ENCODE data around the gene ST8SIA5.

ST8SIA5 gene

DNA sequence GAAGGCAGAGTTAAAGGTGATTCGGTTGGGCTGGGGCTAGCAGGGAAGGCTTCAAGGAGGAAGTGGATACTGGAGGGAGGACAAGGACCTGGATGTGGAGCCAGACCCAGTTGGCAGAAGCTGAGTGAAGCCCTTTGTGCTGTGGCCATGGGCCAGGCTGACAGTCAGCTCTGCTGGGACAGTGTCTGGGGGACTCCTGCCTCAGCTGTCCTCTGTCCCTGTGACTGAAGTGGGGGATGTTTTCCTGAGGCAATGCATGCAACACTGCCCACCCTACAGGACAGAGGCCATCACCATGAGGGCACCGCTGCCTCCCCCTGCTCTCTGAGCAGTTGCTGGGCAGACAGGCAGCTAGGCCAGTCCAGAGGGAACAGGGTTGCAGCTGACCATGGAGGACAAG is 40.0 kb downstream of the ST8SIA5 start:
- Mint-ChIP-seq H3K27ac (no peak overlapping the region), H3K9me3 (no peaks in the 10 kb centered on the region), H3K27me3 (peaks cover 21 to 57% of the 10 kb centered on the region in 2 donors), H3K4me1 (ENCODE audit: low read depth in 2 of 2) (peaks cover 0 to 2% of the 10 kb centered on the region in 2 donors), H3K4me3 (no peak overlapping the region), H3K36me3 (ENCODE audit: insufficient read depth) (no peaks in the 10 kb centered on the region)
- no peak for ATAC-seq (replicated peaks)
- no peak for DNase-seq

DNA sequence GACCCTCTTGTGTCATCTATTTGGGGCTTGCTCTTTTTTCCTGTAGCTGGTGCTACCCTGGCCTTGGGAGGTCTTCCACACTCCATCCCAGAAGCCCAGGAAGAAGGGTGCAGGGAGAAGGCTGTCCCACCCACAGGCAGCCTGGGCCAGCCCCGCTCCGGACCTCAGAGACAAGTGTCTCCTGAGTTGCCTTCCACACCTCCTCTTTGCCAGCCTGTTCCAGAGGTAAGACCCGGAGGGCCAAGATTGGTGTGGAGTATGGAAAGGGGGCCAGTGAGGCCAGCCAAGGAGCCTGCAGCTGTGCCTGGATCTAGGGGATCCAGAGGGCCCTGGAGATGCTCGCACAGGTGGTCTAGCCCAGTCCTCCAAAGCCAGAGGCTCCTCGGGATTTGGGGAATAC is 40.5 kb downstream of the ST8SIA5 start:
- no peak overlapping the region for H3K27ac Mint-ChIP-seq

DNA sequence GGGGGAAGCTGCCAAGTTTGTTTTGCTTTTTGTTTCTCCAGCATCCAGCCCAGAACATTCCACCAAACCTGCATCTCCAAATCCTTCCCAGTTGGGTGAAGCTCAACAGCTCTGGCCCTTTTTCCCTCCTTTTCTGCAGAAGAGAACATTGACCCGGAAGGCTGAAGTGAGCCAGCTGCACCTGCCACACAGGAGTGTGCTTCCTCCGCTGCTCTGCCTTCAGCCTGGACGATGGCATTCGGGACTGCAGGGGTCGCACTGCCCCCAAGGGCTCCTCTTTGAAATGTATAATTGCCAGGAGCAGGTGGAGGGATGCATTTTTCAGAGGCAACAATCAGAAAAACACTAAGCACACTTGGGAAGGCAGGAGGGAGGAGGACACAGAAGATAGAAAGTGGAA is 41.8 kb downstream of the ST8SIA5 start:
- Mint-ChIP-seq H3K27me3 (peaks cover 15 to 39% of the 10 kb centered on the region in 2 donors), H3K36me3 (ENCODE audit: insufficient read depth) (no peaks in the 10 kb centered on the region), H3K4me1 (ENCODE audit: low read depth in 2 of 2) (peaks cover 0 to 2% of the 10 kb centered on the region in 2 donors), H3K27ac (no peak overlapping the region), H3K4me3 (no peak overlapping the region), H3K9me3 (no peaks in the 10 kb centered on the region)
- DNase-seq (no peak), ATAC-seq (replicated peaks) (no peak)

More for the DNA sequence above, 40.5 kb downstream of the ST8SIA5 start:
- Mint-ChIP-seq H3K27me3 (peaks cover 16 to 52% of the 10 kb centered on the region in 2 donors), H3K9me3 (no peaks in the 10 kb centered on the region), H3K4me3 (no peak overlapping the region), H3K36me3 (ENCODE audit: insufficient read depth) (no peaks in the 10 kb centered on the region), H3K4me1 (ENCODE audit: low read depth in 2 of 2) (peaks cover 0 to 2% of the 10 kb centered on the region in 2 donors)
- DNase-seq (no peak), ATAC-seq (replicated peaks) (no peak)

DNA sequence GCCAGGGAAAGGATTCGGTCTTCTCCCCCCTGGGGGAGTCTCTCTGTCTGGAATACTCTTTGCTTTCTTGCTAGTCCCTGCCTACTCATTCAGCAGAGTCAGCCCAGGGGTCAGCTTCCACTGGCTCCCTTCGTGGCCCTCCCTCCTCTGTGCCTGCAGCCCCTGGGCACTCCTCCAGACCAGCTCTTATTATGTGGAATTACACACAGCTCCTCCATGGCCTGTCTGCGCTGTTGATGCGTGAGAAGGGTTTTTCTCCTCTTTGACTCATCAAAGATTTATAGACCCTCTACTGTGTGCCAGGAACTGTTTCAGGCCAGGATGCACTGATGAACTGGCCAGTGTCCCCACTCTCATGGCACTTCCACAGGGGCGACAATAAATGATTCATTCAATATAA is 44.4 kb downstream of the ST8SIA5 start:
- no peak overlapping the region for H3K4me3 Mint-ChIP-seq
- DNase-seq: no peak
- H3K27ac Mint-ChIP-seq: no peak overlapping the region
- ATAC-seq (replicated peaks): no peak
- H3K27me3 Mint-ChIP-seq: peaks cover 0 to 13% of the 10 kb centered on the region in 2 donors
- H3K9me3 Mint-ChIP-seq: no peaks in the 10 kb centered on the region
- no peaks in the 10 kb centered on the region for H3K36me3 Mint-ChIP-seq (ENCODE audit: insufficient read depth)
- H3K4me1 Mint-ChIP-seq (ENCODE audit: low read depth in 2 of 2): peaks cover 0 to 2% of the 10 kb centered on the region in 2 donors

DNA sequence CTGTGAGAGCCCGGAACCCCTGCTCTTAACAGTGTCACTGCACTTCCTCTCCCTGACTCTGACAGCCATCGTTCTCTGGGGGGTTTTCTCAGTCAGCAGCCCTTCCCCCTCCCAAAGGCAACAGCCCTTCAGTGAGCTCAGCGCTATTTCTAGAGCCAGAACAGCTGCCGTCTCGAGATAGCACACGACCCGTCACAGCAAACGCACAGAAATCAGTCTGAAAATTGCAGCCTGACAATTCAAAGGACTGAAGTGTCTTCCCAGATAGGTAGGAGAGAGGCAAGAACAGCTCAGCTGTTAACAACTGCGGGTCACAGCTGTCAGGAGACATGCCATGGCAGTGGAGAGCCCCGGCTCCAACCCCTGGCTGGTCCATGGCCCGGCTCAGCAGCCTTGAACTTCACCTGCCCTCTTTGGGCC is 45.4 kb downstream of the ST8SIA5 start:
- Mint-ChIP-seq H3K4me1 (ENCODE audit: low read depth in 2 of 2) (peaks cover 0 to 2% of the 10 kb centered on the region in 2 donors), H3K36me3 (ENCODE audit: insufficient read depth) (no peaks in the 10 kb centered on the region), H3K27me3 (peaks cover 0 to 6% of the 10 kb centered on the region in 2 donors), H3K9me3 (no peaks in the 10 kb centered on the region), H3K27ac (no peak overlapping the region), H3K4me3 (no peak overlapping the region)
- ATAC-seq (replicated peaks) (no peak), DNase-seq (no peak)

DNA sequence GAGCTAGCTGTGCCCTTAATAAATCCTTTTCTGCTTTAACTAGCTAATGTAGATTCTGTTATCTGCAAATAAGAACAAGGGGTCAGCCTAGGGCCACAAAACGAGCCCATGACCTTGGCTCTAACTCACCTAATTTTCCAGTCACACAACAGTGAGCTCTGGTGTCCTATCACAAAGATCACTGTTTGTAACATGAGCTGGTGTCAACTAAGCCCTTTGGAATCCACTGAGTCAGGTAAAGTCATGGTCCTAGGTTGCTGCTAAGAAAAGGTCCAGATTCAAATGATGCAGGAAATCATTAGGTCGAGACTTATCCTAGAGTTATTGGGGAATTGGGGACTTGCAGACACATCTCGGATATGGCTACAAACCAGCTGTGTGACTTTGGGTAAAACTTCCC is 49.9 kb downstream of the ST8SIA5 start:
- DNase-seq (no peak), ATAC-seq (replicated peaks) (no peak)
- H3K27ac Mint-ChIP-seq: no peak overlapping the region

DNA sequence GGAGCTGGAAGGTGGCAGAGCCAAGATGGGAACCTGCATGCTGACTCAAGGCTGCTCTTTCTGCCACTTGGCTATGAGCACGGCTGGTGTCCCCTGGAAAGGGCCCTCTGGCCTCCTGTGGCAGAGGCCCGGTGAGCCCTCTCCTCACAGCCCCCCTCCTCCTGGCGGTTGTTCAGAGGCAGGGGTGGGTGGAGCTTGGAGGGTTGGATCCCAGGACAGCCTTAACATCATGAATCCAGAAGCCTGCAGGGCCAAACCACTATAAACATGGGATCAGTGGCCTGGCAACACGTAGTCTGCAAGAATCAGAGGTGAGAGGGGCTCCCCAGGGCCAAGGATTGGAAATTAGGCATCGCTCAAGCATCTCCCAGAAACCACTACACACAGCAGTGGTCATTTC is 51.3 kb downstream of the ST8SIA5 start:
- no peak overlapping the region for H3K27ac Mint-ChIP-seq
- peaks cover 0 to 14% of the 10 kb centered on the region in 2 donors for H3K27me3 Mint-ChIP-seq
- H3K4me1 Mint-ChIP-seq (ENCODE audit: low read depth in 2 of 2): no peaks in the 10 kb centered on the region
- ATAC-seq (replicated peaks): no peak
- no peaks in the 10 kb centered on the region for H3K36me3 Mint-ChIP-seq (ENCODE audit: insufficient read depth)
- no peak for DNase-seq
- H3K9me3 Mint-ChIP-seq: no peaks in the 10 kb centered on the region
- no peak overlapping the region for H3K4me3 Mint-ChIP-seq

More for the DNA sequence above, 49.9 kb downstream of the ST8SIA5 start:
- Mint-ChIP-seq H3K9me3 (no peaks in the 10 kb centered on the region), H3K27me3 (peaks cover 0 to 14% of the 10 kb centered on the region in 2 donors), H3K4me1 (ENCODE audit: low read depth in 2 of 2) (no peaks in the 10 kb centered on the region), H3K4me3 (no peak overlapping the region), H3K36me3 (ENCODE audit: insufficient read depth) (no peaks in the 10 kb centered on the region)

DNA sequence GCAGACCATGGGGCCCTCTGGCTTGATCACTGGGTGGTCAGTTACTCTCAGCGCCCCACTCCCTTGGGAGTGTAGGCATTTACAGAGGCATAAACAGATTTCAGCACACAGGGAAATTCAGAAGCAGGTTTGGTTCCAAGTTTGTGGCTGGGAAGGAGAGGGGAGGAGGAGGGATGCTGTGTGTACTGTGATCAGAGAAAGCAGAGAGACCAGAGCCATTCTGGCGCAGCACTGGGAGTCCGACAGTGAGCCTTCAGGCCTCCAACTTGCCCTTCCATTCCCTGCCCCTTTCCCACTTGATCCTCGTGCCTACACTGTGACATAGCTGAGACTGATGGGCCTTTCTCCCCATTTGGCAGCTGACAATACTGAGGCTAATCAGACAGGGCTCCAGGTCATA is 52.0 kb downstream of the ST8SIA5 start:
- ATAC-seq (replicated peaks) (no peak), DNase-seq (no peak)
- Mint-ChIP-seq H3K27me3 (peaks cover 0 to 14% of the 10 kb centered on the region in 2 donors), H3K4me1 (ENCODE audit: low read depth in 2 of 2) (no peaks in the 10 kb centered on the region), H3K4me3 (no peak overlapping the region), H3K27ac (no peak overlapping the region), H3K9me3 (no peaks in the 10 kb centered on the region), H3K36me3 (ENCODE audit: insufficient read depth) (no peaks in the 10 kb centered on the region)

DNA sequence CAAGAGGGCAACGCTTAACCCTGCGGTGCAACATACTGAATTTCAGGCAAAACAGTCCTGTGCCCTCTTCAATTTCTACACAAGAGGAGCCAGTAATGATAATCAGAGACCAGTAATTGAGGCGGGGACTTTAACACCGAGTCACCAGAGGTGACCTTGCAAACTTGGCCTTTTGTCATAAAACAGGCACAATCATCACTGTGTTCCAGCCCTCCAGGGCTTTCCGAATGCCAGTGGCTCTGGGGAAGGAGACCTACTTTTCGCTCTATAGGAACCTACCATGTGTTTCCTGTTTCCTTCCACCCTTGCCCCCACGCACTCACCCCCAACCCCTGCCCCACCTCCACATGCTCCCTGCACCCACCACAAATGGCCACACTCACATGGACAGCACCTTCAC is 52.7 kb downstream of the ST8SIA5 start:
- no peak for ATAC-seq (replicated peaks)
- DNase-seq: no peak
- peaks cover 0 to 14% of the 10 kb centered on the region in 2 donors for H3K27me3 Mint-ChIP-seq
- H3K9me3 Mint-ChIP-seq: no peaks in the 10 kb centered on the region
- no peak overlapping the region for H3K27ac Mint-ChIP-seq
- H3K4me1 Mint-ChIP-seq (ENCODE audit: low read depth in 2 of 2): no peaks in the 10 kb centered on the region
- H3K36me3 Mint-ChIP-seq (ENCODE audit: insufficient read depth): no peaks in the 10 kb centered on the region
- no peak overlapping the region for H3K4me3 Mint-ChIP-seq

DNA sequence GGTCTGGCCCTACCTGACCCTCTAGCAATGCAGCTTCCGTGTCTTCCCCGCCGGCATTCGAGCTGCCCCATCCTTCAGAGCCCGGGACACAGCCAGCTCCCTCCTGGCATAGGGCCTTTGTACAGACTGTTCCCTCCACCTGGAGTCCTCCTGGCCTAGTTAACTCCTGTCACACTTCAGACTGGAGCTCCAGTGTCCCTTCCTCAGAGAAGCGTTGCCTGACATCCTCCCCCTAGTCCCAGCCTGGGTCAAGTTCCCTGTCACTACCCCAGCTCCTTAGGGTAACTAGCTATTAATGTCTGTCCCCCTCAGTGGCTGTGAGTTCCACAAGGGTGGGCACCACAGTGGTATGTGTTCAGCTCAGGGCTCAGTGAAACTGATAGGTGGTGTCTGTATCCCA is 54.4 kb downstream of the ST8SIA5 start:
- H3K27ac Mint-ChIP-seq: no peak overlapping the region
- H3K4me3 Mint-ChIP-seq: no peak overlapping the region
- H3K27me3 Mint-ChIP-seq: peaks cover 9 to 23% of the 10 kb centered on the region in 2 donors
- no peaks in the 10 kb centered on the region for H3K4me1 Mint-ChIP-seq (ENCODE audit: low read depth in 2 of 2)
- peaks cover 4 to 8% of the 10 kb centered on the region in 2 donors for H3K9me3 Mint-ChIP-seq
- no peak for DNase-seq
- no peaks in the 10 kb centered on the region for H3K36me3 Mint-ChIP-seq (ENCODE audit: insufficient read depth)
- no peak for ATAC-seq (replicated peaks)

DNA sequence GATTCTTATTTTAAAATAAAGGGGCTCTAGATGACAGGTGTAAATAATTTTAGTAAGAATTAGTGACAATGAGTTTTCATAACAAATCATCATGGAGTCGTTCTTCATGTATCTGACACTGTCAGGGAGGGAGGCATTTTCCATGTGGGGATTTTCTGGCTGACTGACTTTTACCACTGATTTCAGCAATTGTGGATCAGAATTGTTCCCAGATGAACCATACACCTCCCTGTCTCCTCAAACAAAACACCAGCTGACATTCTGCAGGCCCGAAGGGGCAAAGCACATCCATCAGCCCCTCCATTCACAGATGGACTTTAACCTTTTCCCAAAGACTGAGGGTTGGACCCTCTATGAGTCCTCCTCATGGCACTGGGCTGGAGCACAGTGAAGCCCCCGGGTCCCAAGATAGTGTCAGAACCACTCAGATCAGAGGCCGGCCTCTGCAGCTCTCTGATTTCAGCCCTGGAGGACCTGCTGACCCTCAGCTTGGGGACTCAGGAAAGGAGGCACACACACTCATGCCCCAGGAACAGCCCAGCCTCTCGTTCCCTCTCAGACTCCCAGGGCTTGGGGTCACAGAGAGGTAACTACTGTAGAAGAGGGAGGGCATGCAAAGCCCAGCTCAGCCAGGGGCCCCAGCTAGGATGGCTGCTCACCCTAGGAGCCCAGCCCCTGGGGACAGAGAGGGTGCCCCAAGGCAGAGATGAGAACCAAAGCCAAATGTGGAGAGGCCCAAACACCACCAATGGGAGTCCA is 56.6 kb downstream of the ST8SIA5 start:
- Mint-ChIP-seq H3K4me3 (no peak overlapping the region), H3K27ac (no peak overlapping the region), H3K9me3 (peaks cover 4 to 8% of the 10 kb centered on the region in 2 donors), H3K27me3 (peaks cover 13 to 27% of the 10 kb centered on the region in 2 donors), H3K36me3 (ENCODE audit: insufficient read depth) (peaks cover 2% of the 10 kb centered on the region), H3K4me1 (ENCODE audit: low read depth in 2 of 2) (no peaks in the 10 kb centered on the region)
- no peak for ATAC-seq (replicated peaks)
- DNase-seq: no peak

DNA sequence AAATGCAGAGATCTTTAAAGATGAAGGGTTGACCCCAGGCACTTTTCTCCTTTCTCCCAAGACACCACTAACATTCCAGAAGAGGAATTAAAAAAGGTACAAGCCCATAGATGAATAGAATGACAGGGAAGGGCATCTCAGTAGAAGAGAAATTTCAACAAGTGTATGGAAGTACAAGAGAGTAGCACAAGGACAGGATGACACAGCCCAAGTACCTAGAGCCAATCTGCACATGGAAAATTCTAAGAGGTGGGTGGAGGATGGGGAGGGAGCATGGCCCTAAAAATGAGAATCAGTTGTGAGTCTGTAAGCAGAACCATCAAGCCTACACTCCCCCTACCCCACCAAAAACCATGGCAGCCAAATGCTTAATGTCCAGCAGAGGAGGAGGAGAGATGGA is 60.2 kb downstream of the ST8SIA5 start:
- Mint-ChIP-seq H3K4me1 (ENCODE audit: low read depth in 2 of 2) (no peaks in the 10 kb centered on the region), H3K36me3 (ENCODE audit: insufficient read depth) (peaks cover 5% of the 10 kb centered on the region), H3K9me3 (peaks cover 4 to 8% of the 10 kb centered on the region in 2 donors), H3K27me3 (peaks cover 35 to 48% of the 10 kb centered on the region in 2 donors), H3K4me3 (no peak overlapping the region), H3K27ac (no peak overlapping the region)
- ATAC-seq (replicated peaks): no peak
- no peak for DNase-seq

DNA sequence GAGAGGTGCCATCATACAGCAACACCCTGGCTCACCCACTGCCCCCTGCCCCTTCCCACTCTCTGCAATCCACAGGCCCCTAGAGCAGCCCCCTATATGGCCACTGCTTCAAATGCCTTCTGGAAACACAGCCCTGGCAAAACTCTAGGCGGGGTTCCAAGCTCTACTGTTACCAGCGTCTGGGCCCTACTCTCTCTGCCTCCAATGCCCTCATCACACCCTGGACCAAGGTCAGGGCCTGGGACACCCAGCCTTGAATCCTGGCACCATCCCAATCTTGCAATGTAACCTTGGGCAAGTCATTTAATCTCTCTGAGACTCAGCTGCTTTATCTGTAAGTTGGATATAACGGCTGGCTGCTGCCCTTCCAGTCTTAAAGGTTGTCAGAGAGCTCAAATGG is 60.6 kb downstream of the ST8SIA5 start:
- peaks cover 4 to 8% of the 10 kb centered on the region in 2 donors for H3K9me3 Mint-ChIP-seq
- H3K27ac Mint-ChIP-seq: no peak overlapping the region

DNA sequence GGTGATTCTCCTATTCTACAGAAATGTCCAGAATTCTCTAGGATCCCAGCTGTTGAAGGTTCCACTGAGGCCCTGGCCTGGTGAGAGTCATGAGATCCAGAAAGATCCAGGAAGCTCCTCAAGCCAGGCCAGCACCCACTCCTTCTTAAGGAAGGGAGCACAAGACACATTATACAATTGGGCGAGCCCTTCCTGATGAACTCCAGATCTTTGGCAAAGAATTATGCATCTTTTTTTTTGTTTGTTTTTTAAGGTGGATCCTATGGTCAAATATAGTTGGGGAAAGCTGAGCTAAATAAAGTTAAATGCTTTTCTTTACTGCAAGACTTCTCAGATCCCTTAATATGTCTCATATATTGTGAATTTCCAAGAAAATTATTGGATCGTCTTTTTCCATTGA is 62.9 kb downstream of the ST8SIA5 start:
- DNase-seq (no peak), ATAC-seq (replicated peaks) (no peak)
- Mint-ChIP-seq H3K4me1 (ENCODE audit: low read depth in 2 of 2) (no peaks in the 10 kb centered on the region), H3K4me3 (no peak overlapping the region), H3K27me3 (peaks cover 35 to 49% of the 10 kb centered on the region in 2 donors), H3K27ac (no peak overlapping the region), H3K36me3 (ENCODE audit: insufficient read depth) (peaks cover 5% of the 10 kb centered on the region), H3K9me3 (peaks cover 4 to 8% of the 10 kb centered on the region in 2 donors)

More for the DNA sequence above, 60.6 kb downstream of the ST8SIA5 start:
- peaks cover 35 to 49% of the 10 kb centered on the region in 2 donors for H3K27me3 Mint-ChIP-seq
- H3K36me3 Mint-ChIP-seq (ENCODE audit: insufficient read depth): peaks cover 5% of the 10 kb centered on the region
- no peak overlapping the region for H3K4me3 Mint-ChIP-seq
- ATAC-seq (replicated peaks) (no peak), DNase-seq (no peak)
- no peaks in the 10 kb centered on the region for H3K4me1 Mint-ChIP-seq (ENCODE audit: low read depth in 2 of 2)

Measured in effector memory CD8-positive, alpha-beta T cell (primary cell).